Colon (tissue), 2 donors: ENCODE data around the gene ZNF787.
"Not testable (repeated sequence)": the region's sequence is repeated elsewhere in the genome, so short reads cannot be mapped to it uniquely, and the experiment has no call there.

ENCODE experiments used
- FAIRE-seq: peaks from 2 replicates; lab custom pipeline; 2012; peaks lifted over from hg19 to GRCh38; lab: Jason Lieb, UNC
- donor health status: control.
- donor health status: control.

Gene ZNF787

DNA sequence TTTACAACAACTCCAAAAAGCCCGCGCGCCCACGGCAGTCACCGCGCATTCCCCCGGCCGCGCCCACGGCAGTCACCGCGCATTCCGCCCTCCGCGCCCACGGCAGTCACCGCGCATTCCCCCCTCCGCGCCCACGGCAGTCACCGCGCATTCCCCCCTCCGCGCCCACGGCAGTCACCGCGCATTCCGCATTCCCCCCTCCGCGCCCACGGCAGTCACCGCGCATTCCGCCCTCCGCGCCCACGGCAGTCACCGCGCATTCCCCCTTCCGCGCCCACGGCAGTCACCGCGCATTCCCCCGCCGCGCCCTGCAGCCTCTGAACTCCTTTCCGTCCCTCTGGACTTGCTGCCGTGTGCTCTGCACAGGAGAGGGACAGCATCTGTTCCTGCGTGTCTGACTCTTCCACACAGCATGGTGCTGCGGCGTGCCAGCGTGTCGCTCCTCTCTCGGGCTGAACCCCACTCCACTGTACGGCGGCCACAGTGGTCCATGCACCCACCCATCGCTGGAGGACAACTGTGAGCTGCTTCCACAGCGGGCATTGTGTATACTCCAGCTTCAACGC is 15.2 kb downstream of the ZNF787 start:
- not testable (repeated sequence) for FAIRE-seq

DNA sequence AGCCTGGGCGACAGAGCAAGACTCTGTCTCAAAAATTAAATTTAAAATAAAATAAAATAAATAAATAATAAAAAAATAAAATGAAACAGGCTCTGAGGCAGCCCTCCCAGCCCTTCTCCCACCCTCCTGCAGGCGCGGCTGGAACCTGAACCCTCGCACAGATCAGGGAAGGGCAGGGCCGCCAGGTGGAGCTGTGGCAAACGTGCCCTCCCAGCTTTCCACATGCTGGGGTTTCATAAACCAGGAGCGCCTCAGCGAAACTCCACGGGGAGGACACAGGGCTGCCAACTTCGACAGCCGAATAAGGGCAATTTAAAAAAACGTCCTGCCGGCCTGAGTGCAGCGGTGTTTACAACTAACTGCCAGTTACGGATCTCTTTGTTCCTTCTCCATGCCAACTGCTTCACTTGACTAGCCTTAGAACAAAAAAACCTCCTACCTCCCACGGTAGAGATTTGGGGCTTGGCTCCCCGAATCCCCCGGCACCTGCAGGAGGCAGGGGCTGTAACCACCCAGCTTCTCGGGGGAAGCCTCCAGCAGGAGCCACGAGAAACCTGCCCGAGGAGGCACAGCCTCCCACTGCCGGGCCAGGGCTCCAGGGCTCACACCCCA is 15.9 kb downstream of the ZNF787 start:
- no peak for FAIRE-seq

DNA sequence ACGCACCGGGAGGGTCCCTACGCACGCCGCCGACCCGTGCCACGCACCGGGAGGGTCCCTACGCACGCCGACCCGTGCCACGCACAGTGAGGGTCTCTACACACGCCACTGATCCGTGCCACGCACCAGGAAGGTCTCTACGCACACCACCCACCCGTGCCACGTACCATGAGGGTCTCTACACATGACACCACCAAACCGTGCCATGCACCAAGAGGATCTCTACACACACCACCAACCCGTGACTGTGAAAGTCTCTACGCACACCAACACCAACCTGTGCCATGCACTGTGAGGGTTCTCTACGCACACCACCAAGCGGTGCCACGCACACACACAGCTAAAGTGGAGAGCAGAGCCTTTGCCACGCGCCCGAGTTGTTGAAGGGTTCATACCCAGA is 16.7 kb downstream of the ZNF787 start:
- FAIRE-seq = no peak

DNA sequence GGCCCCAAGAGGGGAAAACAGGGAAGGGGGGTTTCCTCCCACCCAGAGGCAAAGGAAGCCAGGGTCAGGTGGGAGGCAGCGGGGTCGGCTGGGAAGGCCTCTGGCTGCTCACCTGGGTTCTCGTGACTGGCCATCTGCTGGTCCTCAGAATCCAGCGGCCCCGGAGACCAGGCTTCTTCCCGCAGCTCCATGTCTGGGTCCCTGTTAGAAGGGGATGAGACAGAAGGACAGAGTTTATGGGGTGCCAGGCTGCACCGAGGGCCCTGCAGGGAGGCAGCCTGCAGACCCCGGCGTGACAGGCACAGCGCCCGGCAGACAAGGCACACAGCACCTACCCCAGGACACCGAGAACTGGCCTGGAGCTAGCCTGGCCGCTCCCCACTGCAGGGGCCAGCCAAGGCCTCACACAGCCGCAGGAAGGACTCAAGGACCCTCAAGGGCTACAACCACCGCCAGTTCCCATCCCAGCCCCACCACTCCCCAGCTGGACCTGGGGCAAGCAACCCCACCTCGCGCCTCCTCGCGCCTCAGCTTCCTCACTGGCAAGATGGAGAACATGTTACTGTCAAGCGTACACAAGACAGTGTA is 18.0 kb downstream of the ZNF787 start:
- no peak for FAIRE-seq

DNA sequence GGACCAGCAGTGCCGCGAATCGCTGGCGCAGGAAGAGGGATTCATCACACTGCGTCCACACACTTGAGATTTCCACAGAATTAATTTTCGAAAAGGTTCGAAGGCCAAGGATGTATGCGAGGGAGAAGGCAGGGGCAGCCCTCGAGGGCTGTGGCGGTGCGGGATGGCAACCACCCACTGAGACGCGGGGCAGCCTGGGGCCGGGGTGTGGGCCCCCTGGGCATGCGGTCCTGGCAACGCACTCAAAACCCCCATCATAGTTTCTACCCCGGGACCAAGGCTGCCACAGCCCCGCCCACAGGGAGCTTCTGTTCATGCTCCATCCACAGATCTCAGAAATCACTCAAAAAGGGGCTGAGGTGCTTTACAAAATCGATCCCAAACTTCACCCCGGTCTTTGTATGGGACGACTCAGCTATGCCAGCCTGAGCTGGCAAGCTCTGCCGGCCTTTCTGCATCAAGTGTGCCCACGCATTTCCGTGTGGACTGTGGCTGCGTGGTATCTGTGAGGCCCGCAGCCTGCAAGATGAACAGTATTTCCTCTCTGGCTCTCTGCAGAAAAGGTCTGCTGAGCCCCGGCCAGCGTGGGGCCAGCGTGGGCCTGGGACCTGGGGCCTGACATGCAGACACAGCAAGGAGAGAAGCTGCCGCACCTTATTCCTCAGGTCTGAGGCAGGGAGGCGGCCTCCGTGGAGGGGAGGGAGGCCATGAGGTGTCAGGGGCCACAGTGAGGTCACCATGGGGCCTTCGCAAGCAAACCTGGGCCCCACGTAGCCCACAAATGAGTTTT is 19.2 kb downstream of the ZNF787 start:
- FAIRE-seq = no peak

DNA sequence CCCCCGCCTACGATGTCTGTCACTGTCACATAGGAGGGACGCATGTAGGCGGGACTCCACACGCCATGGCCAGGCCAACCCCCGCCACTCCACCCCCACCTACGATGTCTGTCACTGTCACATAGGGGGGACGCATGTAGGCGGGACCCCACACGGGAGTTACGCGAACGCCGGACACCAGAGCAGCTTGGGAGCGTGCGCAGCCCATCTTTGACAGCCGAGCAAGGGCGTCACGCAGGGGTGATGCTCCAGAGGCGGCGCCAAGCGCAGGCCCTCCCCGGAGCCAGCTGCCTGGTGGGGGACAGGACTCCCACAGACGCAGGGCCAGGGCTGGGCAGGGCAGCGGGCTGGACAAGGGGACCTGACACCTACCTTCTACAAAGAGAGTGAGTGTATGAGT is 20.0 kb downstream of the ZNF787 start:
- no peak for FAIRE-seq

DNA sequence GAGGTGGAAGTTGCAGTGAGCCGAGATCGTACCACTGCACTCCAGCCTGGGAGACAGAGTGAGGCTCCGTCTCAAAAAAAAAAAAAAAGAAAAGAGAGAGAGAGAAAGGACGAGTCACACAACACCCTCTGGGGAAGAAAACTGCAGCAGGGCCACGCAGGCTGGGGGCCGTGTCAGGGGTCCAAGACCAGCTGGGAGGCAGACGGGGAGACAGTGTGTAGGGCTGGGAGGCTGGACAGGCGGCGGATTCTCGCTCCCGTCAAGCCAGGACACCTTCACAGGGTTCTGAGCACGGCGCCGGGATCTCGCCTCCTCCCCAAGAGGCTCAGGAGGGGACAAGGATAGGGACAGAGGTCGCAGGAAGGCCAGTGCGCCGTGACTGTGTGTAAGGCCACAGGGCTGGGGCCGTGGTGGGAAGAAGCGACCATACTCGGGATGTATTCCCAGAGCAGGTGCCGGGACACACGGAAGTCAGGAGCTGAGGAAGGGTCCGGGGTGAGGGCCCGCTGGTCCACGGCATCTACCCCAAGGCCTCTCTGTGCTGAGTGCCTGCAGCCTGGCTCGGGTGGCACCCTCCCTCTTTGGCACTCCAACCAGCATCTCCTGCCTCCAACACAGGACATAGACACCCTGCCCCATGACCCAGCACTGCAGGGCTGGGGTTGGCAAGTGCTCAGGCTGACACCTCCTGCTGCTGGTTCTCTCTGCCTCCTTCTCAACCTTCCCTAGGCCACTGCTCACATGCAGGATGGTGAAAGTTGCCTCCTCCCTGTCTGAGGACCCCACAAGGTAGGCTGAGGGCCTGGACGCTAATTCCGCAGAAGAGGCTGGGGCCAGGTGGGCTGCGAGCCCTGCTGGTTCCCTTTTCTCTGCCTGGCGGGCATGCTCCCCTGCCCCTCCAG is 21.2 kb downstream of the ZNF787 start:
- no peak for FAIRE-seq

DNA sequence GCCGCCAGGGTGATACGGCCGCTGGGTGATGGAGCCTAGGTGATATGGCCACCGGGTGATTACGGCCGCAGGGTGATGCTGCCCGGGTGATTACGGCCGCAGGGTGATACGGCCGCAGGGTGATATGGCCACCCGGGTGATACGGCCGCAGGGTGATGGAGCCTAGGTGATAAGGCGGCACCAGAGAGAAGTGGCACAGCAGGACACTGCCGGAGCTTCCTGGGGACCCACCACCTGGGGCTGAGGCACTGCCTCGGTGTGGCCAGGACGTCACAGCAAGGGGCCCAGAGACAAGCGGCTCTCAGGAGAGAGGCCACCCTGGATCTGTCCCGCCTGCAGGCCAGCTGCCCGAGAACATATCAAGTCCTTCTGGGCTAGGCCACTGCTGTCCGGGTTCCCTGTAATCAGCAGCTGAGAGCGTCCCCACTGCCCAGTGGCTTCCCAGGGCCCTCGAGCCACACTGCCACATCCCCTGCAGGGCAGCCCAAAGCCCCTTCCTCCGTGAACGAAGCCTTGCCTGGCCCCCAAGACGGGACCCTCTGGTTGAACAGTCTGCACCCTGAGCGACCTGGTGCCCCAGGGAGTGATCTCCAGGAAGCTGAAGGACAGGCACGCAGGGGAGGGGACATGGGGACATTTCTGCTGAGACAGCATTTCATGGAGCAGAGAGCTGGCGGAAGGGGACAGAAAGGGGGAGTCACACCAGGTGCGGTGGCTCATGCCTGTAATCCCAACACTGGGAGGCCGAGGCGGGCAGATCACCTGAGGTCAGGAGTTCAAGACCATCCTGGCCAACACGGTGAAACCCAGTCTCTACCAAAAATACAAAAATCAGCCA is 22.1 kb downstream of the ZNF787 start:
- FAIRE-seq = no peak

DNA sequence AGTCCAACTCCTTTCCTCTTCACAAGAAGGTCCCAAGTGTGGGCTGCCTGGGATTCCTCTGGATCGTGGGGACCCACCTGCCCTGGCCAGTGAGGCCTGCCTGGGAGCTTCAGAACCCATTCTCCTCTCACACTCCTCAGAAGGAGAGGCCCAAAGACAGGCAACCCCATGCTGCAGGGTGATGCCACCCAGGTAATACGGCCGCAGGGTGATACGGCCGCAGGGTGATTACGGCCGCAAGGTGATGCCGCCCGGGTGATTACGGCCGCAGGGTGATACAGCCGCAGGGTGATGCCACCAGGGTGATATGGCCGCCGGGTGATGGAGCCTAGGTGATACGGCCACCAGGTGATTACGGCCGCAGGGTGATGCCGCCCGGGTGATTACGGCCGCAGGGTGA is 22.9 kb downstream of the ZNF787 start:
- FAIRE-seq = not testable (repeated sequence)

DNA sequence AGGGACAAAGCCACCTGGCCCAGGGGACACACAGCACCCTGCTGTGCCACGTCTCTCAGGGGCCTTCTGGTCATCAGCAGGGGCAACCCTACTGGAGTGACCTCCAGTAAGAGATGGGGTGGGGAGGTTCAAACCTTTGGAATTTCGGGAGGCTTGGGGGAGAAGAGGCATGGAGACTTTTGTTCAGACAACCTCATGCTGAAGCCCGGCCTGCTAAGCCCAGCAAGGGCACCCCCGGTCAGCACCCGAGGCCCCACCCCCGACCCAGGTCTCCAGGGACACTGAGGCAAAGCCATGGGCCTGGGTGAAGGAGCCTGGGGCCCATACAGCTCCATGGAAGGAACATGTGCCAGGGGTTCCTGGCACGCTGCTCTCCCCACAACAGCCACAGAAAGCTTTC is 23.3 kb downstream of the ZNF787 start:
- no peak for FAIRE-seq

DNA sequence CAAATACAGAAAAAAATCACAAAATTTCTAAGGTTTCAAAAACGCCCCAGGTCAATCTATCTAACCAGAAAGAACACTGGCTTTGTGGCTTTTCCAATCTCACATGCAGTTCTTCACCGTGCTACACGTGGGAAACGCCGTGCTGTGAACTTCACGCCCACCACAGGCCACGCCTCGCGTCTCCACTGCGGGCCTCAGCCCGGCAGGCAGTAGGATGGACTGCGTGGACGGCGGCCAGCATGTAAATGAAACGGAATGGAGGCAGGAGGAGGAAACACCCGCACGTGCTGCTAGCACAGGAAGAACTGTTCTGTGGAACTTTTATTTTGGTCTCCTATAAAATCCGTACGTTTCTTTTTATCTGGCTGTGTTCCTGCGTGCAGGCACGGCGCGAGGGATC is 23.8 kb downstream of the ZNF787 start:
- FAIRE-seq = no peak

DNA sequence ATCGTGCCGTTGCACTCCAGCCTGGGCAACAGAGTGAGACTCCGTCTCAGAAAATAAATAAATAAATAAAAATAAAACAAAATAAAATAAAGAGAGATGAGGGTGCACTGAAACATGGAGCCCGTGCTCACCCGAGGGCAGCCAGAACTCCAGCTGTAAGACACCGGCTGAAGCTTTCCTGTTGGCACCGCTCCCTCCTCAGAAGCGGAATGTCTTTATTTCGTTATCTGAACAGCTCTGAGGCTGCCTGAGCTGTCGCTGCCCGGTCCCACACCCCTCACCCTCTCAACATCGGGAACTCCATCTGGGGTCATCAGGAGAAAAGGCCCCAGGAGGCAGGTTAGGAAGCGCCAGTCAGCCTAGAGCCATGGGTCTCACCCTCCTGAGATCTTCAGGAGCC is 24.4 kb downstream of the ZNF787 start:
- no peak for FAIRE-seq

DNA sequence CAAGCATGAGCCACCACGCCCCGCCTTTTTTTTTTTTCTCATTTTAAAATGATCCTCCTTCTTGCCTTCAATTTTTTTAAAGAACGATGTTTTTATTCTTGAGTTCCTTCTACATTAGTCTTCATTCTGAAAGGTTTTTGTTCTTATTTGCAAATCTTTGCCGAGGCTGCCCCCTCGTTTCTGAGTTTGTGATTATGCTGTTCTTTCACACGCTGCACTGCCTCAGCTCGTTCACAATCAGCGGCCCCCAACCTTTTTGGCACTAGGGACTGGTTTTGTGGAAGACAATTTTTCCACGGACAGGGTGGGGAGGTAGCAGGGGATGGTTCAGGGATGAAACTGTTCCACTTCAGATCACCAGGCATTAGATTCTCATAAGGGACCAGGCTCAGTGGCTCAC is 26.6 kb downstream of the ZNF787 start:
- no peak for FAIRE-seq

DNA sequence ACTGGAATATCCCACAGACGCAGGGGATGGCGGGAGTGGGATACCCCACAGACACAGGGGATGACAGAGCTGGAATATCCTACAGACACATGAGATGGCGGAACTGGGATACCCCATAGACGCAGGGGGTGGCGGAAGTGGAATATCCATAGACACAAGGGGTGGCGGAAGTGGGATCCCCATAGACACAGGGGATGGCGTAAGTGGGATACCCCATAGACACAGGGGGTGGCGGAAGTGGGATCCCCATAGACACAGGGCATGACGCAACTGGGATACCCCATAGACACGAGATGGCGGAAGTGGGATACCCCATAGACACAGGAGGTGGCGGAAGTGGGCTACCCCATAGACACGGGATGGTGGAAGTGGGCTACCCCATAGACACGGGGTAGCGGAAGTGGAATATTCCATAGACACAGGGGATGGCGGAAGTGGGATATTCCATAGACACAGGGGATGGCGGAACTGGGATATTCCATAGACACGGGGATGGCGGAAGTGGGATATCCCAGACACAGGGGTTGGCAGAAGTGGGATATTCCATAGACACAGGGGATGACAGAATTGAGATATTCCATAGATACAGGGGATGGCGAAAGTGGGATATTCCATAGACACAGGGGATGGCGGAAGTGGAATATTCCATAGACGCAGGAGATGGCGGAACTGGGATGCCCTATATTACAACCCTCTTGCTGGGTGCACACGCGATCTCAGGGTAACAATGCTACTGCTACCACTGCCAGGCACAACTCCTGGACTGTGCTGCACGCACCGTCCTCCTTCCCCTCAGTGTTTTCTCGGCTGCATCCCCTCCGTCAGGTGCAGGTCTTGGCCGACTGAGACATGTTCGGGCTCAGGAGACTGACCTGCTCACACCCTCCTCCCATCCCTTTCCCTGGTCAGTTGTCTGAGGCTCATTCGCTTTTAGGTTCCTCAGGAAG is 28.1 kb downstream of the ZNF787 start:
- no peak for FAIRE-seq

DNA sequence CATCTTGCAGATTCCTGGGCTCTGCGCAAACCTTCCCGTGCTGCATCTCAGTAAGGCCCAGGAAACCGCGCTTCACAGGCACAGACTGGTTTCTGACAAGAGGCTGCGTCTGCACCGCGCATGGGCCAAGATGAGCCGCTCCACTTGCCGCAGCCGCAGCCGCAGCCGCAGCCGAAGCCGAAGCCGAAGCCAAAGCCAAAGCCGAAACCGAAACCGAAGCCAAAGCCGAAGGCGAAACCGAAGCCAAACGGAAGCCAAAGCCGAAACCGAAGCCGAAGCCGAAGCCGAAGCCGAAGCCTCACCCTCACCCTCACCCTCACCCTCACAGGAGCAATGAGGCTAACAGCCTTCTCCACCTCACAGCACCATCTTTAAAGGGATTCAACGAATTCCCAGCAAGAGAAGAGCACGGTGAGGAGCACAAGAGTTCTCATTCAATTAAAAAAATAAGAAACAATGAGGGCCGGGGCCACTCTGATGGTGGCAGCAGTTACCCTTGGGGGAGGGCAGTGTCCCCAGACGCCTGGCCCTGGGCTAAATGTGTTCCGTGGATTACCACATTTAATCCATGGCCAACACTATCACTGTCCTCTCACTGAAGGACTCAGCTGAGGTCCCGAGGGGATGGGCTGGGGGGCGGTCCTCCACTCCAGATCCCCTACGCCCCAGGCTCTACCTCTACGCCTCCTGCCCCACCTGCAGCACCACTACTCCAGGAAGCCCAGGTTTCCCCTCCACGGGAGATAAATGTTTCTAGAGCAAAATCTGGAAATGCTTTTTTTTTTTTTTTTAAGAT is 29.1 kb downstream of the ZNF787 start:
- no peak for FAIRE-seq

DNA sequence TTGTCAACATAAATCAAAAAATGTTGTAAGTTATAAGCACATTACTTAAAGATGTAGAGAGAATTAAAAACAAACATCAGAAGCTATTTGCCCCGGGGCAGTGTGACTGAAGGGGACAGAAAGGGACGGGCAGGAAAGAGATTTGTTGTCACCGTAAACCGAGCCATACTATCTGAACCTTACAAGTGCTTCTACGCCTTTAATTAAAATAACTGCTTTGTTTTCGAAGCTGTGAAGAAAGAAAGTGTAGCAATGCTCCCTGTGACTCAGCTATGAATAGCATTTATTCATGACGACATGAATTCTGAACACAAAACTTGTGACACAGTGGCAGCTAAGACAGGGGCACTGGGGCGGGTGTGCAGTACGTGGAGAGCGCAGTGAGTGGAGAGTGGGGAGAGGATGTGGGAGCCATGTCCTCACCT is 30.0 kb downstream of the ZNF787 start:
- no peak for FAIRE-seq

DNA sequence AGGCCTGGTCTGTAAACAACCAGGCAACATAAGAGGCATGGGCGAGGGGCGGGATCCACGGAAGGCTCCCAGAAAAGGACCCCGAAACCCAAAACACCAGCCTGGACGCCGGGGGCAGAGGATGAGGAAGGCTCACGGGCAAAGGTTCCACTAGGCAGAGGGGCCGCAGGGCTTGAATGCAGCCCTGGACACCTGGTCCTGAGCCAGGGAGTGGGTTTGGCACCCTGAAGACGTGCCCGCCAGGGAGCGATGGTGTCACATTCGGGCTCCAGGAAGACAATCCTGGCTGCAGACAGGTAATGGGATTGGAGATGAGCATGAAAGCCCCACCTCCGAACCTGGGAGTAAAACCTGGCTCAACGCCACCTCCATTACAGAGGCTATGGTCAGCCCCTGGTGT is 31.8 kb downstream of the ZNF787 start:
- no peak for FAIRE-seq

DNA sequence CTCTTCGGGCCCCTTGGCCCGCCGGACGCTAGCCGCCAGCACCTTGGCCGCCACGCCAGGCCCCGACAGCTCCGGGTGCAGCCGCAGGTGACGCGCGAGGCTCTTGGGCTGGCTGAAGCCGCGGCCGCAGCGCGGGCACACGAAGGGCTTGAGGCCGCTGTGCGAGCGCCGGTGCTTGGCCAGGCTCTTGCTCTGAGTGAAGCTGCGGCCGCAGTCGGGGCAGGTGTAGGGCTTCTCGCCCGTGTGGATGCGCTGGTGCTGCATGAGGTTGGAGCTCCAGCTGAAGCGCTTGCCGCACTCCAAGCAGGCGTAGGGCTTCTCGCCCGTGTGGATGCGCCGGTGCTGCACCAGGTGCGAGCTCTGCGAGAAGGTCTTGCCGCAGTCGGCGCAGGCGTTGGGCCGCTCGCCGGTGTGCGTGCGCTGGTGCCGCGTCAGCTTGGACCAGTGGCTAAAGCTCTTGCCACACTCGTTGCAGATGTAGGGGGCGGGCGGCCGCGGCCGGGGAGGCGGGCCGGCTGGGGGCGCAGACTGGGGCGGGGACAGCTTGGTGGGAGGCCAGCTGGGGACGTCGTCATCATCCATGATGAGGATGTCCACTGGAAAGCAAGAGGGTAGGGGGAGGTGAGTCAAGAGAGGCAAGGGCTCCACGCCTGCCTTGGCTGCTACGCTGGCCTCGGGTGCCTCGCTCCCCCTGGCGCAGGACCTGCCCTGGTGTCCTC is 32.4 kb downstream of the ZNF787 start:
- no peak for FAIRE-seq
